H1 (cell line): Measurements from ENCODE around the gene SIT1.

Experiments used
- ATF3 ChIP-seq: IDR thresholded peaks from 2 replicates; pipeline ENCODE4 v1.6.1; 2011; ENCODE audit warnings: low read depth, mild to moderate bottlenecking, low read length; ENCODE audit not compliant: insufficient read depth
- CBX5 ChIP-seq: fragments of 300-800, 300-1000 bp; sonication (generic); IDR thresholded peaks from 2 replicates; pipeline ENCODE4 v1.7.1; 2016; ENCODE audit warnings: antibody characterized with exemption, low read length, low read depth
- EP300 ChIP-seq, 2 experiments: IDR thresholded peaks; 1 replicate in 1 of 2; 2 replicates in 1 of 2; pipeline ENCODE4 v1.6.1; 2011 to 2012; ENCODE audit warnings: low read depth in 2 of 2, low read length in 2 of 2, mild to moderate bottlenecking in 2 of 2, borderline replicate concordance in 1 of 2, inconsistent platforms in 1 of 2, moderate library complexity in 1 of 2
- GTF2F1 ChIP-seq: IDR thresholded peaks from 2 replicates; pipeline ENCODE4 v1.6.1; 2012; ENCODE audit warnings: low read depth, low read length, improper control_type of control experiment, borderline replicate concordance
- JUND ChIP-seq: IDR thresholded peaks from 2 replicates; pipeline ENCODE4 v1.6.1; 2011; ENCODE audit warnings: mild to moderate bottlenecking, improper control_type of control experiment, low read length
- KDM4A ChIP-seq: IDR thresholded peaks from one replicate; pipeline ENCODE4 v1.7.1; 2012; ENCODE audit warnings: low read depth, mild to moderate bottlenecking, moderate library complexity, low read length, inconsistent platforms; ENCODE audit not compliant: severe bottlenecking
- KDM5A ChIP-seq: fragments of 200-600 bp; IDR thresholded peaks from 2 replicates; pipeline ENCODE4 v1.7.1; 2012; ENCODE audit warnings: mild to moderate bottlenecking, low read length, inconsistent platforms, mixed read lengths
- MAX ChIP-seq: IDR thresholded peaks from 2 replicates; pipeline ENCODE4 v1.6.1; 2012; ENCODE audit warnings: inconsistent platforms
- POLR2A ChIP-seq, 2 experiments: IDR thresholded peaks; 1 replicate in 1 of 2; 2 replicates in 1 of 2; pipeline ENCODE4 v1.6.1; 2011; ENCODE audit warnings: low read depth in 2 of 2, low read length in 2 of 2, mild to moderate bottlenecking in 2 of 2; ENCODE audit errors: control extremely low read depth in 1 of 2
- POLR2AphosphoS5 ChIP-seq: IDR thresholded peaks from 2 replicates; pipeline ENCODE4 v1.6.1; 2011; ENCODE audit warnings: low read depth, low read length
- RFX5 ChIP-seq: IDR thresholded peaks from 2 replicates; pipeline ENCODE4 v1.6.1; 2011; ENCODE audit warnings: low read depth, low read length, improper control_type of control experiment, borderline replicate concordance
- SUZ12 ChIP-seq: fragments of 200-600 bp; sonication (generic); IDR thresholded peaks from 2 replicates; pipeline ENCODE4 v1.6.1; 2012; ENCODE audit warnings: mild to moderate bottlenecking, inconsistent platforms, low read length, moderate library complexity, mixed read lengths
- TAF1 ChIP-seq: IDR thresholded peaks from 2 replicates; pipeline ENCODE4 v1.6.1; 2011; ENCODE audit warnings: mild to moderate bottlenecking, low read depth, low read length
- TF ChIP-seq, protein P1 (sequence below), 3 experiments: IDR thresholded peaks; 1 replicate in 2 of 3; 2 replicates in 1 of 3; pipeline versions ENCODE4 v1.5.1 to v1.6.1; 2011; ENCODE audit warnings: low read length in 3 of 3, mild to moderate bottlenecking in 3 of 3, inconsistent platforms in 2 of 3, low read depth in 1 of 3, moderate library complexity in 1 of 3; ENCODE audit not compliant: insufficient read depth in 1 of 3; ENCODE audit errors: control extremely low read depth in 1 of 3

DNA sequence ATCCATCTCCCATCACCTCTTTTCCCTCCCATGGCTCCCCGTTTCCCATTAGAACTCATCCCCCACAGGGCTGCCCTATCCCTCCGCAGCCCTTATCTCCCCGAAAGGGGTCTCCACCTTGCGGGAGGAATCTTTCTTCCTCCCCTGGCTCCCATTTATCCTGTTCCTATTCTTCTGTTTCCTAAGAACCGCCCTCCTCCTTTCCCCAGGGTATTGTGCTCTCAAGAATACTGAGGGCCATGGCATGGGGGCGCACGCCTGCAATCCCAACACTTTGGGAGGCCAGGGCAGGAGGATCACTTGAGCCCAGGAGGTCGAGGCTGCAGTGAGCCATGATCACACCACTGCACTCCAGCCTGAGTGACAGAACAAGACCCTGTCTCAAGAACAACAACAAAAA is 33.2 kb downstream of the SIT1 start:
- TF ChIP-seq GTF2F1, result no peak
- TF ChIP-seq KDM5A, result no peak
- TF ChIP-seq RFX5, result no peak
- TF ChIP-seq SUZ12, result no peak
- TF ChIP-seq, protein P1, sequence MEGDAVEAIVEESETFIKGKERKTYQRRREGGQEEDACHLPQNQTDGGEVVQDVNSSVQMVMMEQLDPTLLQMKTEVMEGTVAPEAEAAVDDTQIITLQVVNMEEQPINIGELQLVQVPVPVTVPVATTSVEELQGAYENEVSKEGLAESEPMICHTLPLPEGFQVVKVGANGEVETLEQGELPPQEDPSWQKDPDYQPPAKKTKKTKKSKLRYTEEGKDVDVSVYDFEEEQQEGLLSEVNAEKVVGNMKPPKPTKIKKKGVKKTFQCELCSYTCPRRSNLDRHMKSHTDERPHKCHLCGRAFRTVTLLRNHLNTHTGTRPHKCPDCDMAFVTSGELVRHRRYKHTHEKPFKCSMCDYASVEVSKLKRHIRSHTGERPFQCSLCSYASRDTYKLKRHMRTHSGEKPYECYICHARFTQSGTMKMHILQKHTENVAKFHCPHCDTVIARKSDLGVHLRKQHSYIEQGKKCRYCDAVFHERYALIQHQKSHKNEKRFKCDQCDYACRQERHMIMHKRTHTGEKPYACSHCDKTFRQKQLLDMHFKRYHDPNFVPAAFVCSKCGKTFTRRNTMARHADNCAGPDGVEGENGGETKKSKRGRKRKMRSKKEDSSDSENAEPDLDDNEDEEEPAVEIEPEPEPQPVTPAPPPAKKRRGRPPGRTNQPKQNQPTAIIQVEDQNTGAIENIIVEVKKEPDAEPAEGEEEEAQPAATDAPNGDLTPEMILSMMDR (IDR thresholded peaks at IDR 0.05; ENCODE audit: control extremely low read depth in 1 of 3, insufficient read depth in 1 of 3, low read depth in 1 of 3, low read length in 3 of 3), result no peak
- no peak for TF ChIP-seq EP300 (IDR thresholded peaks at IDR 0.05; ENCODE audit: borderline replicate concordance in 1 of 2, low read depth in 2 of 2, low read length in 2 of 2)
- no peak for TF ChIP-seq MAX
- no peak for TF ChIP-seq POLR2A (IDR thresholded peaks at IDR 0.05; ENCODE audit: control extremely low read depth in 1 of 2, low read depth in 2 of 2, low read length in 2 of 2)
- no peak for TF ChIP-seq JUND
- TF ChIP-seq POLR2AphosphoS5, result no peak
- TF ChIP-seq CBX5, result no peak
- no peak for TF ChIP-seq TAF1
- TF ChIP-seq KDM4A, result no peak
- TF ChIP-seq ATF3, result no peak
